ENCODE measurements around the gene GALNT9.
"Not testable (repeated sequence)": the region's sequence is repeated elsewhere in the genome, so short reads cannot be mapped to it uniquely, and the experiment has no call there.

GALNT9 gene

GRCh38 chr12:132228476-132229192, 100.8 kb downstream of the GALNT9 start:
- no peak for DNase-seq

GRCh38 chr12:132227782-132228475, 101.5 kb downstream of the GALNT9 start:
- no peak for DNase-seq

GRCh38 chr12:132227118-132227517, 102.3 kb downstream of the GALNT9 start:
- no peak for DNase-seq

- DNase-seq, result no peak
Measured at GRCh38 chr12:132226604-132227003, 102.8 kb downstream of the GALNT9 start.

- no peak for DNase-seq
Measured at GRCh38 chr12:132225214-132225613, 104.2 kb downstream of the GALNT9 start.

- DNase-seq, result no peak
Measured at GRCh38 chr12:132224484-132224883, 104.9 kb downstream of the GALNT9 start.

- DNase-seq, result no peak
Measured at GRCh38 chr12:132222808-132223173, 106.6 kb downstream of the GALNT9 start.

GRCh38 chr12:132222096-132222807, 107.1 kb downstream of the GALNT9 start:
- DNase-seq, result peak; percentile 31

GRCh38 chr12:132219761-132220160, 109.6 kb downstream of the GALNT9 start:
- not testable (repeated sequence) for DNase-seq

GRCh38 chr12:132219323-132219722, 110.1 kb downstream of the GALNT9 start:
- DNase-seq, result no peak

GRCh38 chr12:132218915-132219314, 110.5 kb downstream of the GALNT9 start:
- DNase-seq, result no peak

- DNase-seq, result no peak
Measured at GRCh38 chr12:132218527-132218875, 110.9 kb downstream of the GALNT9 start.

- DNase-seq, result no peak
Measured at GRCh38 chr12:132217800-132218526, 111.4 kb downstream of the GALNT9 start.

- no peak for DNase-seq
Measured at GRCh38 chr12:132217371-132217770, 112.0 kb downstream of the GALNT9 start.

GRCh38 chr12:132216354-132216987, 112.9 kb downstream of the GALNT9 start:
- no peak for DNase-seq

- no peak for DNase-seq
Measured at GRCh38 chr12:132215299-132215989, 113.9 kb downstream of the GALNT9 start.

GRCh38 chr12:132214891-132215290, 114.5 kb downstream of the GALNT9 start:
- no peak for DNase-seq

GRCh38 chr12:132214161-132214476, 115.3 kb downstream of the GALNT9 start:
- DNase-seq, result no peak

GRCh38 chr12:132213359-132214160, 115.8 kb downstream of the GALNT9 start:
- no peak for DNase-seq

GRCh38 chr12:132211816-132212215, 117.6 kb downstream of the GALNT9 start:
- no peak for DNase-seq

GRCh38 chr12:132211326-132211725, 118.1 kb downstream of the GALNT9 start:
- DNase-seq, result no peak
